ENCODE data around the gene NR2E1.

The NR2E1 gene

GRCh38 chr6:108203189-108204112, 37.6 kb downstream of the NR2E1 start:
- in situ Hi-C loops (cut with HindIII; ENCODE audit: low sequenced_read_pairs), result no loop called here

GRCh38 chr6:108207013-108207412, 41.2 kb downstream of the NR2E1 start:
- in situ Hi-C loops (cut with HindIII; ENCODE audit: low sequenced_read_pairs), result no loop called here

GRCh38 chr6:108209738-108210137, 43.9 kb downstream of the NR2E1 start:
- in situ Hi-C loops (cut with HindIII; ENCODE audit: low sequenced_read_pairs), result no loop called here

- in situ Hi-C loops (cut with HindIII; ENCODE audit: low sequenced_read_pairs), result no loop called here
Observed at GRCh38 chr6:108210556-108210955, 44.7 kb downstream of the NR2E1 start.

- in situ Hi-C loops (cut with HindIII; ENCODE audit: low sequenced_read_pairs), result no loop called here
Observed at GRCh38 chr6:108211671-108212070, 45.8 kb downstream of the NR2E1 start.

GRCh38 chr6:108222064-108222463, 56.2 kb downstream of the NR2E1 start:
- in situ Hi-C loops (cut with HindIII; ENCODE audit: low sequenced_read_pairs), result no loop called here

GRCh38 chr6:108222504-108222903, 56.7 kb downstream of the NR2E1 start:
- in situ Hi-C loops (cut with HindIII; ENCODE audit: low sequenced_read_pairs), result no loop called here

GRCh38 chr6:108227290-108227689, 61.5 kb downstream of the NR2E1 start:
- in situ Hi-C loops (cut with HindIII; ENCODE audit: low sequenced_read_pairs), result no loop called here

- in situ Hi-C loops (cut with HindIII; ENCODE audit: low sequenced_read_pairs), result no loop called here
Observed at GRCh38 chr6:108228416-108228815, 62.6 kb downstream of the NR2E1 start.

- in situ Hi-C loops (cut with HindIII; ENCODE audit: low sequenced_read_pairs), result no loop called here
Observed at GRCh38 chr6:108235127-108235526, 69.3 kb downstream of the NR2E1 start.

- in situ Hi-C loops (cut with HindIII; ENCODE audit: low sequenced_read_pairs), result no loop called here
Observed at GRCh38 chr6:108236791-108237190, 71.0 kb downstream of the NR2E1 start.

GRCh38 chr6:108238322-108238721, 72.5 kb downstream of the NR2E1 start:
- in situ Hi-C loops (cut with HindIII; ENCODE audit: low sequenced_read_pairs), result no loop called here

All from DLD1 (cell line).